Ovary (tissue), 3 donors: ENCODE data around the gene MAP3K1.

Source experiments
- EP300 ChIP-seq: sonication (generic); formaldehyde crosslinking; IDR thresholded peaks from one replicate; pipeline ENCODE4 v1.6.1; 2017; ENCODE audit warnings: antibody characterized with exemption
- POLR2A ChIP-seq: fragments of 450-650 bp; IDR thresholded peaks from one replicate; pipeline ENCODE4 v1.6.1; 2017; ENCODE audit warnings: antibody characterized with exemption, mild to moderate bottlenecking, moderate library complexity
- TF ChIP-seq, protein P1 (sequence below), 3 donors: fragments of 450-650 bp in 2 of 3; fragments of 200-600 bp in 1 of 3; IDR thresholded peaks; one replicate each; pipeline versions ENCODE4 v1.5.1 to v1.8.0; 2016 to 2022; ENCODE audit warnings: antibody characterized with exemption in 3 of 3, mild to moderate bottlenecking in 1 of 3
- donor health status: DM: no; HTN: no; CAD: no.

GRCh38 chr5:56941981-56942380 is 126.6 kb downstream of the MAP3K1 start:
- TF ChIP-seq, protein P1, sequence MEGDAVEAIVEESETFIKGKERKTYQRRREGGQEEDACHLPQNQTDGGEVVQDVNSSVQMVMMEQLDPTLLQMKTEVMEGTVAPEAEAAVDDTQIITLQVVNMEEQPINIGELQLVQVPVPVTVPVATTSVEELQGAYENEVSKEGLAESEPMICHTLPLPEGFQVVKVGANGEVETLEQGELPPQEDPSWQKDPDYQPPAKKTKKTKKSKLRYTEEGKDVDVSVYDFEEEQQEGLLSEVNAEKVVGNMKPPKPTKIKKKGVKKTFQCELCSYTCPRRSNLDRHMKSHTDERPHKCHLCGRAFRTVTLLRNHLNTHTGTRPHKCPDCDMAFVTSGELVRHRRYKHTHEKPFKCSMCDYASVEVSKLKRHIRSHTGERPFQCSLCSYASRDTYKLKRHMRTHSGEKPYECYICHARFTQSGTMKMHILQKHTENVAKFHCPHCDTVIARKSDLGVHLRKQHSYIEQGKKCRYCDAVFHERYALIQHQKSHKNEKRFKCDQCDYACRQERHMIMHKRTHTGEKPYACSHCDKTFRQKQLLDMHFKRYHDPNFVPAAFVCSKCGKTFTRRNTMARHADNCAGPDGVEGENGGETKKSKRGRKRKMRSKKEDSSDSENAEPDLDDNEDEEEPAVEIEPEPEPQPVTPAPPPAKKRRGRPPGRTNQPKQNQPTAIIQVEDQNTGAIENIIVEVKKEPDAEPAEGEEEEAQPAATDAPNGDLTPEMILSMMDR (IDR thresholded peaks at IDR 0.05), result no peak
- TF ChIP-seq POLR2A (no peak), EP300 (no peak)
